HepG2 (cell line): ENCODE measurements around the gene TSPAN31. TPM values are rescaled to one million over a fixed set of nuclear protein-coding genes. Genes with fewer than 3 reads are reported as not detected.
A peak's percentile ranks its signal among the peaks of the same experiment; 100 is the strongest.

ENCODE experiments used
- CCAR2 ChIP-seq: fragments of 200-400 bp; formaldehyde crosslinking; optimal IDR thresholded peaks from 2 replicates; pipeline ENCODE3; 2018; ENCODE audit warnings: low read depth, mild to moderate bottlenecking, low read length, moderate library complexity
- CREB1 ChIP-seq, 2 experiments: fragments of 450-650 bp in 1 of 2; IDR thresholded peaks; 2 replicates each; pipeline ENCODE4 v1.6.1; 2016 to 2017; ENCODE audit warnings: control low read depth in 1 of 2, mild to moderate bottlenecking in 1 of 2, missing compliant biosample characterization in 1 of 2, missing genetic modification characterization in 1 of 2
- CREM ChIP-seq, 2 experiments: sonication (generic) in 1 of 2; formaldehyde crosslinking in 1 of 2; IDR thresholded peaks; 2 replicates each; pipeline versions ENCODE4 v1.4.0 to v1.6.1; 2016 to 2020; ENCODE audit warnings: antibody characterized with exemption in 1 of 2, mild to moderate bottlenecking in 1 of 2, missing genetic modification reagents in 1 of 2
- EZH2 ChIP-seq: conservative IDR thresholded peaks from 2 replicates; pipeline ENCODE4 v1.6.1; 2012; ENCODE audit warnings: mild to moderate bottlenecking, low read depth, low read length, moderate library complexity
- MAZ ChIP-seq, 2 experiments: sonication (generic) in 1 of 2; formaldehyde crosslinking in 1 of 2; IDR thresholded peaks; 2 replicates each; pipeline versions ENCODE4 v1.5.0 to v1.6.1; 2012 to 2020; ENCODE audit warnings: low read depth in 2 of 2, mild to moderate bottlenecking in 2 of 2, borderline replicate concordance in 1 of 2, improper control_type of control experiment in 1 of 2, low read length in 1 of 2, missing genetic modification reagents in 1 of 2, moderate library complexity in 1 of 2
- MBD4 ChIP-seq: IDR thresholded peaks from 2 replicates; pipeline ENCODE4 v1.6.1; 2012; ENCODE audit warnings: low read length, inconsistent platforms, borderline replicate concordance
- RBAK ChIP-seq: sonication (generic); formaldehyde crosslinking; IDR thresholded peaks from 2 replicates; pipeline ENCODE4 v1.5.1; 2020; ENCODE audit warnings: mild to moderate bottlenecking, missing genetic modification reagents
- SNAPC2 ChIP-seq: sonication (generic); formaldehyde crosslinking; IDR thresholded peaks from 2 replicates; pipeline ENCODE4 v1.8.1; 2022; ENCODE audit warnings: mild to moderate bottlenecking, missing genetic modification reagents
- TBL1XR1 ChIP-seq: fragments of 150-350 bp; IDR thresholded peaks from 2 replicates; pipeline ENCODE4 v1.6.1; 2014; ENCODE audit warnings: borderline replicate concordance, low read length; ENCODE audit not compliant: partially characterized antibody
- TMF1 ChIP-seq: sonication (generic); formaldehyde crosslinking; IDR thresholded peaks from 2 replicates; pipeline ENCODE4 v1.8.1; 2022; ENCODE audit warnings: low read depth, missing genetic modification reagents
- ZBTB21 ChIP-seq: sonication (generic); formaldehyde crosslinking; IDR thresholded peaks from 2 replicates; pipeline ENCODE4 v1.4.0; 2020; ENCODE audit warnings: missing genetic modification reagents
- ZNF746 ChIP-seq: sonication (generic); formaldehyde crosslinking; IDR thresholded peaks from 2 replicates; pipeline ENCODE4 v1.8.0; 2022; ENCODE audit warnings: mild to moderate bottlenecking, missing genetic modification reagents
- ZNF850 ChIP-seq: sonication (generic); formaldehyde crosslinking; conservative IDR thresholded peaks from 2 replicates; pipeline ENCODE4 v1.9.0; 2021; ENCODE audit warnings: mild to moderate bottlenecking, missing genetic modification reagents
- polyA plus RNA-seq, 8 experiments: library from polyadenylated mRNA; depleted of rRNA in 3 of 8; stranded (reverse) in 7 of 8; unstranded in 1 of 8; fragments of >200 nt; fragmentation: Illumina TruSeq in 4 of 8; extraction: Trizol in 4 of 8; gene quantifications; 2 replicates each; pipeline versions ENCODE4 v1.2.1 to v1.2.3, GENCODE V29; 2011 to 2016; ENCODE audit warnings: low read depth in 4 of 8, missing spikeins in 1 of 8, mixed read lengths in 1 of 8; ENCODE audit not compliant: insufficient read depth in 1 of 8
- total RNA-seq, 5 experiments: library from RNA; depleted of rRNA; stranded (reverse); fragments of >200 nt; fragmentation: Illumina TruSeq; extraction: Trizol; gene quantifications; 2 replicates each; pipeline ENCODE4 v1.2.3, GENCODE V29; 2016; ENCODE audit warnings: low read depth in 1 of 5
- TF ChIP-seq, protein P1 (sequence below): sonication (generic); formaldehyde crosslinking; IDR thresholded peaks from 2 replicates; pipeline ENCODE4 v1.4.0; 2020; ENCODE audit warnings: missing genetic modification reagents
- TF ChIP-seq, protein P2 (sequence below): sonication (generic); formaldehyde crosslinking; IDR thresholded peaks from 2 replicates; pipeline ENCODE4 v1.4.0; 2020; ENCODE audit warnings: missing genetic modification reagents
- TF ChIP-seq, protein P3 (sequence below): sonication (generic); formaldehyde crosslinking; IDR thresholded peaks from one replicate; pipeline ENCODE4 v1.5.1; 2020; ENCODE audit warnings: mild to moderate bottlenecking, missing genetic modification reagents; ENCODE audit errors: not compliant biosample characterization

TSPAN31 gene
- total and polyA plus RNA-seq, 2 of the 13 experiments (the other 11 are each of a cell fraction or from before 2014, with no cell fraction given): 10.4 to 24.6 TPM

DNA sequence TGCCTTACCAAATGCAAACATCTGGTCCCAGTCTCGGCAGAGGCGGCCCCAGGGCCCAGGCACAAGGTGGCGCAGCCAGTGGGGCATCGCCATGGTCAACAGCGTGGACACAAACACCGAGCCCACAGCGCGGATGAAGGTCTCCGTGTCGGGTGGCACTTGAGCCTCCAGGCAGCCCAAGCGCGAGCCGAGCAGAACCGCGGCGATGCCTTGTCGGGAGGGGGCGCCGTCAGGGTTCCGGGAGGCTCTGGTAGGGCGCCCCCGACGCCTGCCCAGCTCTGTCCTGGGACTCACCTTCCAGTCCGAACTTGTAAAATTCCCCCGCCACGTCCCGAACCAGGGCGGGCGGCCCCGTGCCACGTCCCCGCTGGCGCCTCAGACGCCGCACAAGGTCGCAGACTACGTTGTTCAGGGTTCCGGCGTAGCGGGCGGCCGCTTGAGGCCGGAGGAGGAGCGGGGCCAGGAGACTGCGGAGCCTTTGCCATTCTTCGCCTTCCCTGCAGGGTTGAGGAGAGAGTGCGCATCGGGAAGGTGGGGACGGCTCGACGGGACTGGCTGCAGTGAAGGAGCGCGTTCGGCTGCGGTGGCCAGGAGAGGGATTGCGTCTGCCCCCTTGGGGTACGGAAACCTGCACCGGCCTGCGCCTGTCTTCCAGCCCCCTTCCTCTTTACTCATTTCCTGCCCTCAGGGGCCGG lies 20.3 kb downstream of the TSPAN31 start (continued):
- TF ChIP-seq MAZ (IDR thresholded peaks at IDR 0.05; ENCODE audit: borderline replicate concordance, low read depth, low read length) (no peak), MAZ (CRISPR knock-in tag; IDR thresholded peaks at IDR 0.05; ENCODE audit: low read depth) (no peak; the same call in 1 of the 2 replicates), SNAPC2 (peak; percentile 57; the same call in 1 of the 2 replicates), CREB1 (IDR thresholded peaks at IDR 0.05) (no peak), CREB1 (CRISPR knock-in tag; IDR thresholded peaks at IDR 0.05) (no peak), TMF1 (no peak), ZNF746 (CRISPR knock-in tag) (no peak), MBD4 (no peak), EZH2 (no peak), ZNF850 (no peak), CCAR2 (no peak), TBL1XR1 (no peak), ZBTB21 (no peak), RBAK (CRISPR knock-in tag) (no peak), CREM (IDR thresholded peaks at IDR 0.05) (no peak), CREM (CRISPR knock-in tag; IDR thresholded peaks at IDR 0.05) (no peak)
- TF ChIP-seq, protein P1, sequence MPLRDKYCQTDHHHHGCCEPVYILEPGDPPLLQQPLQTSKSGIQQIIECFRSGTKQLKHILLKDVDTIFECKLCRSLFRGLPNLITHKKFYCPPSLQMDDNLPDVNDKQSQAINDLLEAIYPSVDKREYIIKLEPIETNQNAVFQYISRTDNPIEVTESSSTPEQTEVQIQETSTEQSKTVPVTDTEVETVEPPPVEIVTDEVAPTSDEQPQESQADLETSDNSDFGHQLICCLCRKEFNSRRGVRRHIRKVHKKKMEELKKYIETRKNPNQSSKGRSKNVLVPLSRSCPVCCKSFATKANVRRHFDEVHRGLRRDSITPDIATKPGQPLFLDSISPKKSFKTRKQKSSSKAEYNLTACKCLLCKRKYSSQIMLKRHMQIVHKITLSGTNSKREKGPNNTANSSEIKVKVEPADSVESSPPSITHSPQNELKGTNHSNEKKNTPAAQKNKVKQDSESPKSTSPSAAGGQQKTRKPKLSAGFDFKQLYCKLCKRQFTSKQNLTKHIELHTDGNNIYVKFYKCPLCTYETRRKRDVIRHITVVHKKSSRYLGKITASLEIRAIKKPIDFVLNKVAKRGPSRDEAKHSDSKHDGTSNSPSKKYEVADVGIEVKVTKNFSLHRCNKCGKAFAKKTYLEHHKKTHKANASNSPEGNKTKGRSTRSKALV (CRISPR knock-in tag): peak; percentile 86; the same call in 1 of the 2 replicates
- TF ChIP-seq, protein P2, sequence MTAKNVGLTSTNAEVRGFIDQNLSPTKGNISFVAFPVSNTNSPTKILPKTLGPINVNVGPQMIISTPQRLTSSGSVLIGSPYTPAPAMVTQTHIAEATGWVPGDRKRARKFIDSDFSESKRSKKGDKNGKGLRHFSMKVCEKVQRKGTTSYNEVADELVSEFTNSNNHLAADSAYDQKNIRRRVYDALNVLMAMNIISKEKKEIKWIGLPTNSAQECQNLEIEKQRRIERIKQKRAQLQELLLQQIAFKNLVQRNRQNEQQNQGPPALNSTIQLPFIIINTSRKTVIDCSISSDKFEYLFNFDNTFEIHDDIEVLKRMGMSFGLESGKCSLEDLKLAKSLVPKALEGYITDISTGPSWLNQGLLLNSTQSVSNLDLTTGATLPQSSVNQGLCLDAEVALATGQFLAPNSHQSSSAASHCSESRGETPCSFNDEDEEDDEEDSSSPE (CRISPR knock-in tag): no peak
- TF ChIP-seq, protein P3, sequence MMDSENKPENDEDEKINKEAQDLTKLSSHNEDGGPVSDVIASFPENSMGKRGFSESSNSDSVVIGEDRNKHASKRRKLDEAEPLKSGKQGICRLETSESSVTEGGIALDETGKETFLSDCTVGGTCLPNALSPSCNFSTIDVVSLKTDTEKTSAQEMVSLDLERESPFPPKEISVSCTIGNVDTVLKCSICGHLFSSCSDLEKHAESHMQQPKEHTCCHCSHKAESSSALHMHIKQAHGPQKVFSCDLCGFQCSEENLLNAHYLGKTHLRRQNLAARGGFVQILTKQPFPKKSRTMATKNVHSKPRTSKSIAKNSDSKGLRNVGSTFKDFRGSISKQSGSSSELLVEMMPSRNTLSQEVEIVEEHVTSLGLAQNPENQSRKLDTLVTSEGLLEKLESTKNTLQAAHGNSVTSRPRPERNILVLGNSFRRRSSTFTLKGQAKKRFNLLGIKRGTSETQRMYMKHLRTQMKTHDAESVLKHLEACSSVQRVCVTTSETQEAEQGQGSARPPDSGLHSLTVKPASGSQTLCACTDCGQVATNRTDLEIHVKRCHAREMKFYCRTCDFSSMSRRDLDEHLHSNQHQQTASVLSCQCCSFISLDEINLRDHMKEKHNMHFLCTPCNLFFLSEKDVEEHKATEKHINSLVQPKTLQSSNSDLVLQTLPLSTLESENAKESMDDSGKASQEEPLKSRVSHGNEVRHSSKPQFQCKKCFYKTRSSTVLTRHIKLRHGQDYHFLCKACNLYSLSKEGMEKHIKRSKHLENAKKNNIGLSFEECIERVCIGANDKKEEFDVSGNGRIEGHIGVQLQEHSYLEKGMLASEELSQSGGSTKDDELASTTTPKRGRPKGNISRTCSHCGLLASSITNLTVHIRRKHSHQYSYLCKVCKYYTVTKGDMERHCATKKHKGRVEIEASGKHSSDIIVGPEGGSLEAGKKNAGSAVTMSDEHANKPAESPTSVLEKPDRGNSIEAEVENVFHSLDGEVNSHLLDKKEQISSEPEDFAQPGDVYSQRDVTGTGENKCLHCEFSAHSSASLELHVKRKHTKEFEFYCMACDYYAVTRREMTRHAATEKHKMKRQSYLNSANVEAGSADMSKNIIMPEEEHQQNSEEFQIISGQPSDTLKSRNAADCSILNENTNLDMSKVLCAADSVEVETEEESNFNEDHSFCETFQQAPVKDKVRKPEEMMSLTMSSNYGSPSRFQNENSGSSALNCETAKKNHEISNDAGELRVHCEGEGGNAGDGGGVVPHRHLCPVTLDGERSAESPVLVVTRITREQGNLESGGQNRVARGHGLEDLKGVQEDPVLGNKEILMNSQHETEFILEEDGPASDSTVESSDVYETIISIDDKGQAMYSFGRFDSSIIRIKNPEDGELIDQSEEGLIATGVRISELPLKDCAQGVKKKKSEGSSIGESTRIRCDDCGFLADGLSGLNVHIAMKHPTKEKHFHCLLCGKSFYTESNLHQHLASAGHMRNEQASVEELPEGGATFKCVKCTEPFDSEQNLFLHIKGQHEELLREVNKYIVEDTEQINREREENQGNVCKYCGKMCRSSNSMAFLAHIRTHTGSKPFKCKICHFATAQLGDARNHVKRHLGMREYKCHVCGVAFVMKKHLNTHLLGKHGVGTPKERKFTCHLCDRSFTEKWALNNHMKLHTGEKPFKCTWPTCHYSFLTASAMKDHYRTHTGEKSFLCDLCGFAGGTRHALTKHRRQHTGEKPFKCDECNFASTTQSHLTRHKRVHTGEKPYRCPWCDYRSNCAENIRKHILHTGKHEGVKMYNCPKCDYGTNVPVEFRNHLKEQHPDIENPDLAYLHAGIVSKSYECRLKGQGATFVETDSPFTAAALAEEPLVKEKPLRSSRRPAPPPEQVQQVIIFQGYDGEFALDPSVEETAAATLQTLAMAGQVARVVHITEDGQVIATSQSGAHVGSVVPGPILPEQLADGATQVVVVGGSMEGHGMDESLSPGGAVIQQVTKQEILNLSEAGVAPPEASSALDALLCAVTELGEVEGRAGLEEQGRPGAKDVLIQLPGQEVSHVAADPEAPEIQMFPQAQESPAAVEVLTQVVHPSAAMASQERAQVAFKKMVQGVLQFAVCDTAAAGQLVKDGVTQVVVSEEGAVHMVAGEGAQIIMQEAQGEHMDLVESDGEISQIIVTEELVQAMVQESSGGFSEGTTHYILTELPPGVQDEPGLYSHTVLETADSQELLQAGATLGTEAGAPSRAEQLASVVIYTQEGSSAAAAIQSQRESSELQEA (CRISPR knock-in tag): no peak
